ENCODE results near the gene POGZ.
"Not testable (repeated sequence)": the region's sequence is repeated elsewhere in the genome, so short reads cannot be mapped to it uniquely, and the experiment has no call there.

POGZ gene

DNA sequence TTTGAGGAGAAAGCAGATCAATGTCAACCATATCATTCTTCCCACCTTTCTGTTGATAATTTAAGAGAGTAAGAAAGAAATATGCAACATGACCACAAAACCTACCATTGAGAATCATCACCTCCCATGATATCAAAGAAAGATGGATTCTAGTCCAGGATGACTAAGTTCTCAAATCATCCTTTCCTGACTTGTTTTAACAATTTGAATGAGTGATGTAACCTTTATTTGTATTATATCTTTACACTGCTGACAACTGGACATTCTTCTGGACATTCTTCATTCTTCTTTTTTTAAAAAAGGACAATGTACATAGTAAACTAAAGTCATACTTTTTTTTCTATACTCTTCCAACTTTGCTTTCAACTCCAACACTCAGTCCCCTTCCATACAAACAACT is 50.4 kb downstream of the POGZ start:
- no peak for DNase-seq (ENCODE audit: low spot score)

DNA sequence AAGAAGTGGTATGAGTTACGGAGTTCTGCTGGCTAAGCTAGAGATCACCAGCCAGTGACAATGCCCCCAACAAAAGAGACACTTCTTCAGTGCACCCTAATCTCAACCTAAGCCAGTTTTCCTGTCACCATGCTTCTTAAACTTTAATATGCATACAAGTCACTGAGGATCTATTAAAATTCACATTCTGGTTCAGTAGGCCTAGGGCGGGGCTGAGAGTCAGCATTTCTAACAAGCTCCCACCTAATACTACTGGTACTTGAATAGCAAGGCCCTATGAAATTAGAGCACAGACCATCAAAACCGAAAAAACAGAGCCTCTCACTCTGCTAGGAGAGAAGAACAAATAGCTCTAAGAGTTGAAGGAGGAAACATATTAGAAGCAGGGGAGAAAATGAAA is 52.0 kb downstream of the POGZ start:
- DNase-seq (ENCODE audit: low spot score): no peak

- no peak for DNase-seq (ENCODE audit: low spot score)
Observed at GRCh38 chr1:151406176-151406575, 53.1 kb downstream of the POGZ start.

- DNase-seq (ENCODE audit: low spot score): no peak
Observed at GRCh38 chr1:151405187-151405951, 53.9 kb downstream of the POGZ start.

- no peak for DNase-seq (ENCODE audit: low spot score)
Observed at GRCh38 chr1:151403612-151404011, 55.7 kb downstream of the POGZ start.

DNA sequence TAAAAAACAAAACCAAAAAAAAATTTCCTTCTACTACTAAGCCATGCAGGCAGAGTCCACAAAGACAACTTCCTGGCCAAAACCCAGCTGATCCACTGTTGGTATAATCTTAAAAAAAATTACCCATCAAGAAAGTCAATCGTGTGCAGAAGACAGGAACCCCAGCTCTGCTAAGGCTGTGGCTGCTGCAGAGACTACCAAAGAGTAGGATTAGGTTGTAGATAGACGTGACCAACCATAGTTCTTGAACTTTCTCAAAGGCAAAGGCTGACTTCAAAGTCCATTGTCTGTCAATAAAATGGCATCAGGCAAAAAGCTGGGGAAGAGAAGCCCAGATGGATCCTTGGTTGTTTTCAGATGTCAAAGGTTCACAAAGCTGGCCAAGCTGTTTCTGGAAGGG is 56.5 kb downstream of the POGZ start:
- no peak for DNase-seq (ENCODE audit: low spot score)

- DNase-seq (ENCODE audit: low spot score): no peak
Observed at GRCh38 chr1:151401860-151402259, 57.4 kb downstream of the POGZ start.

DNA sequence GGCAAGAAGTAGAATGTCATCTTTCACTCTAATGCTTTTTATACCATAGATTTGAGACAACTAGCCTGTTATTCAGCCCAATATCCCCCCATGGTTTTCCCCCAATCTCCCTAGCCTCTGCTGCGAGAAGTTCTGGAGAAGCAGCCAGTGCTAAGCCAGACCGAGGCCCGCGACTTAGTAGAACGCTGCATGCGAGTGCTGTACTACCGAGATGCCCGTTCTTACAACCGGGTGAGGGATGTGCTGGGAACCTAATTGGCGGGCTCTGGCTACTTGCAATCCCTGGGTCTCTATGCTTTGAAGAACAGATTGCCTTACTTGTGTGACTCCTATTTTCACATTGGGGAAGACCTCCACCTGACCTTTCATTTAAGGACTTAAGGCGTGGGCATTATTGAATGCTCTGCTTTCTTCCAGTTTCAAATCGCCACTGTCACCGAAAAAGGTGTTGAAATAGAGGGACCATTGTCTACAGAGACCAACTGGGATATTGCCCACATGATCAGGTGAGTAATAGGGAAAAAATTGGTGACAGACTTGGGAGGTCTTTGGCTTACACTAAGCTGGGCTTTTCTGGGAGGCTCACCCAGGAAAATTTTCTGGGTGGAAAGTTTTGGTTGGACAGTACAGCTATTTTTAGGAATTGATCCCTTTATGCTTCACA is 58.0 kb downstream of the POGZ start:
- DNase-seq (ENCODE audit: low spot score): no peak

GRCh38 chr1:151399324-151400171 is 59.7 kb downstream of the POGZ start, which contains the start of gene PSMB4:
Gene PSMB4, plus strand, starts transcription at chr1:151399573. Its CDS starts 15 bp downstream, at chr1:151399588.
- DNase-seq (ENCODE audit: low spot score): peak; percentile 89

DNA sequence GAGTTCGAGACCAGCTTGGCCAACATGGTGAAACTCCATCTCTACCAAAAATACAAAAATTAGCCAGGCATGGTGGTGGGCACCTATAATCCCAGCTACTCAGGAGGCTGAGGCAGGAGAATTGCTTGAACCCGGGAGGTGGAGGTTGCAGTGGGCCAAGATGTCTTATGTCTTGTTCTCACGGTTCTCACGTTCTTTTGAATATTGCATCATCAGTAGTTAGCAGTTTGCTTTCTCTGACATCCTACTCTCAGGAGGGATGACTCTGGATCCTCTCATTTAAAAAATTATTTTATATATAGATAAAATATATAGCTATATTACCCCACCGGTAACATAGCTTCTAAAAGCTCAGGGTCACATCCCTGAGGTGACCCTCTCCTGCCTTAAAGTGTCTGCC is 63.0 kb downstream of the POGZ start:
- not testable (repeated sequence) for DNase-seq (ENCODE audit: low spot score)

- no peak for DNase-seq (ENCODE audit: low spot score)
Observed at GRCh38 chr1:151393583-151393982, 65.7 kb downstream of the POGZ start.

DNA sequence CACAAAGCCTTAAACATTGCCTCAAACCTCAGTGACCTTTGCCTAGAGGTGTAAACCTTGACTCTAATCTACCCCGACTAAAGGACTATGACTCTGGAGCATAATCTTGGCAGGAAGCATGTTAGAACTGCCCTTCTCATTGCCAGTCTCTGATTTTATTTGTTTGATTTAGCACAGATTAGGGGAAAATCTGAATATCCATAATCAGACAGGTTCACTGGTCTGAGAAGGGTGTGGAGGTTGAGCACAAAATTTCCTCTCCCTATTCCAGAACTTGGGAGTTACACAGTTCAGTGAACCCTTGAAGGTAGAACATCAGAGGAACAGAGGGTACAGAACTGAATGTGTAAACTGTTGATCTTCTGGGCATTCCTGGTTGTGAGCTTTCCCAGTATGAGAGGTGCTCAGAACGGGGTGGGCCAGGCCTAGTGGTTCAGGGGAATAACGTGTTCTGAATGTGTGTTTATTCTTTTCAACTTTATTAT is 68.2 kb downstream of the POGZ start:
- no peak for DNase-seq (ENCODE audit: low spot score)

GRCh38 chr1:151390221-151391078 is 68.8 kb downstream of the POGZ start:
- DNase-seq (ENCODE audit: low spot score): not testable (repeated sequence)

DNA sequence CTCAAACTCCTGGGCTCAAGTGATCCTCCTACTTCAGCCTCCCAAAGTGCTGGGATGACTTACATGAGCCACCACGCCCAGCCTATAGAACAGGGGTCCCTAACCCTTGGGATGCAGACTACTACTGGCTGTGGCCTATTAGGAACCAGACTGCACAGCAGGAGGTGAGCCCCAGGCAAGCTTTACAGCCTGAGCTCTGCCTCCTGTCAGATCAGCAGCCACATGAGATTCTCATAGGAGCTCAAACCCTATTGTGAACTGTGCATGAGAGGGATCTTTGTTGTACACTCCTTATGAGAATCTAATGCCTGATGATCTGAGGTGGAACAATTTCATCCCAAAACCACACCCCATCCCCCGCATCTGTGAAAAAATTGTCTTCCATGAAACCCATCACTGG is 73.3 kb downstream of the POGZ start:
- DNase-seq (ENCODE audit: low spot score): no peak

- DNase-seq (ENCODE audit: low spot score): no peak
Observed at GRCh38 chr1:151384584-151384983, 74.7 kb downstream of the POGZ start.

GRCh38 chr1:151377150-151377884 is 82.0 kb downstream of the POGZ start:
- DNase-seq (ENCODE audit: low spot score): no peak

DNA sequence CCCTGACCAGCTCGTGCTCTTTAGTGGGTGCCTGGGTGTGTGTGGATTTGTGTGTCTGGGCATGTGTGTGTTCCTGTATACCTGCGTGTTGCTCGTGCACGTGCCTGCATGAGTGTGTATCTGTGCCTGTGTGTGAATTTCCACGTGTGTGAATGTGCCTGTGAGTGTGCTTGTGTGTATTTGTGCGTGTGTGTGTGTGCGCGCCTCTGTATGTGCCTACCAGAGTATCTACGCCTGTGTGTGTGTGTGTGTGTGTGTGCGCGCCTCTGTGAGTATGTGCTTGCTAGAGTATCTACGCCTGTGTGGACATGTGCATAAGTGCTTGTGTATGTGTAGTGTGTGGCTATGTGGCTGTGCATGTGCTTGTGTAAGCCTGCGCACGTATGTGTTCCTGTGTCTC is 86.1 kb downstream of the POGZ start:
- no peak for DNase-seq (ENCODE audit: low spot score)

GRCh38 chr1:151372058-151372934 is 87.0 kb downstream of the POGZ start, which contains the start of gene SELENBP1:
Gene SELENBP1, minus strand, starts transcription at chr1:151372705. Its CDS starts 64 bp downstream, at chr1:151372641.
- no peak for DNase-seq (ENCODE audit: low spot score)

DNA sequence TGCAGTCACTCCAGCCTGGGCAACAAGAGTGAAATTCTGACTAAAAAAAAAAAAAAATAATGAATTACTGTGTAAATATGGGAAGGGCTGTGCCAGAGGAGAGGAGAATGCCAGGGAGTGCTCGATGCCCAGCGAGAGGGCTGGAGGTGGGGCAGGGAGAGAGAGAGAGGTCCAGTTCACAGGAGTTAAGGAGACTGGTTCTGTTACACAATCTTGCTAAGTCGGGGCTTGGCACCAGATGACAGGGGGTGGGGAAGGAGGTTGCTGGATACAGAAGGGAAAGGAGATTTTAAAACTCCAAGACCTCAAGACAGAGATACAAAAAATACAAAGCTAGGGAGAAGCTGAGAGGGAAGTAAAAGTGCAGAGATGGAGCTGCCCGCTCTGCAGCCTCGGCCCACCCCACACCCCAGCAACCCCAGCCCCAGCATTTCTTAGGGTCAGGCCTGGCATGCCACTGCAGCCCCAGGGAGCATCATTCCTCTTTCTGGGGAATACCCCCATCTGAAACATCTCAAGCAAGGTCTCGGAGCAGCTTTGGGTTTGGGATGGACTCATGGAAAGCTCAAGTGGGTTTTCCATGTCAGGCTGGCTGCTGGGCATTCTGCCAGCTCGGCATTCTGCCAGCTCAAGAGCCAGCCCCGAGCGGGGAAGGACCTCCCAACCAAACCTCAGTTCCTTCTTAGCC is 87.8 kb downstream of the POGZ start:
- DNase-seq (ENCODE audit: low spot score): no peak

Measured in CD4-positive, alpha-beta T cell treated with Interleukin-2 at 100 ng/mL for 4 hours (primary cell).